Measurements from ENCODE around the gene OR2H2.
A peak's percentile ranks its signal among the peaks of the same experiment; 100 is the strongest.

Gene OR2H2

DNA sequence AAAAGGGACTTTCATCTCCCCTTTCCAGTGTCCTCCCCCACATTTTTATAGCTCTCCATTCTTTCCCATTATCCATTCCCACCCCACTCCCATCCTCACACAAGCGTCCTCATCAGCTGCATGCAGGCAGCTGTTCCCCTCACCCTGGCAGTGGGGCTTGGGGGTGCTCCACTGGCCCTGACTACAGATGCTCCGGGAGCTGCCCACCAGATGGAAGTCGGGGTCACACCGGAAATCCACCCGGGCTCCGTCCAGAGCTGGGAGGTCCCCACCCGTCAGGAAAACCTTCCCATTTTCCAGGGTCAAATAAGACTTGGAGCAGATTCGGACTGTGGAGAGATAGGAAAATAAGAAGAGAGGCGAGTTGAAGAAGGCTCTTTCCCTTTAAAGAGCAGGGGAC, 45.4 kb downstream of the OR2H2 start:
- no peak for DNase-seq (ENCODE audit: low spot score)

DNA sequence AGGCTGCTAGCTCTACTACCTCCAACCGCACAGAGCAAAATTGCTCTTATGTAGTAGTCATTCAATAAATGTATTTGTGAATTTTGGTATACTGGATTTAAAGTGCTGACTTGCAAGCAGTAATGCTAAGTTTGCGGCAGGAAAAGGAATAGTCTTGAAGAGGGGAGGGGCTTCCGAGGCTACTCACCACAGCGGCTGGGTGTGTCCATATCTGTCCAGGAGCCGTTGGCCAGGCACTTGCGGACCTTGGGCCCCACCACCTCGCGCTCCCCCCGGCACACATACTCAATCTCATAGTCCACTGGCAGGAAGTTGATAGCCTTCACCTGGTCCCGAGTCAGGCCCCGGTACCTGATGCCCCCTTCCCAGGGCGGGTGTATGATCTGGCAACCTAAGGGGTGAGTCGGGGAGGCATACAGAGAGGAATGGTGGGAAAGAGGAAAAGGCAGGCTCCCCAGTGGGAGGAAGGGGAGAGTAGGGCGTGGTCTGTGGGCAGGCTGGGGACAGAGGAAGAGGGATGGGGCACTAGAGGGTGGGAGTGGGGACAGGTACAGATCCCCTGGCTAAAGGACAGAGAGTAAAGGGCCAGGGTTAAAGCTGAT, 46.4 kb downstream of the OR2H2 start:
- no peak for DNase-seq (ENCODE audit: low spot score)

DNA sequence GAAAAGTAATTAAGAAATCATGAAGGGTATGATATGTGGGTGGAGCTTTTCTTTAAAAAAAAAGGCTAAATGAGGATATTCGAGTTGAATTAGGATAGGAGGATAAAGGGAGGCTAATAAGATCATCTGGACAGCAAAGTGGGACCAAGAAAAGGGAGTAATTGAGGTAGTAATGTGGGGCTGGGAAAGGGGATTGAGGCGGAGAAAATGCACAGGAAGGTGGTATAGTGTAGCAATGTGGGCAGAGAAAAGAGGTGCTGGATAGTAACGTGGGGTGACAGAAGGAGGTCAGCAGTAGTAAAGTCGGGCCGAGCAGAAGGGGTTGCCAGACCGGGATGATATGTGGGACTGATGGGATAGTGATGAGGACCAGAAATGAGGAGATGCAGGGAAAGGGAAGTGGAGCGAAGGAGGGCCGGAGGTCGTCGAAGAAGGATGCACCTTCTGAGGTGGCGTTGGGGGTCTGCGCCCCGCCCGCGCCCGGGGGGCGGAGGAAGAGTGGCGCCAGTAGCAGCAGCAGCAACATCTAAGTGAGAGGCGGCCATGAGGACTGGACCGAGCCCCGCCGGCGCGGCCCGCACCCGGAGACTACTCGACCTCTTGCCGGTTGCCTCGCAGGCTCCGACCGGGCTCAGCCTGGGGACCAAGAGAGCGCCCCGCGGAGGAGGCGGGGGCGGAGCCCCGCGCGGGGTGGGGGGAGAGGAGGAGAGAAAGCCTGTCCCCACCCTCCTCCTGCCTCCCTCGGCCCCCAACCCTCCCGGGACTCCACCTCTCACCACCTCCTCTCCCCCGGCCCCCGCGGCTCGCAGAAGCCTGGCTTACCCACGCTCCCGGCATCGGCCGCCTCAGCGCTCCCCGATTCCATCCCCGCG, 47.2 kb downstream of the OR2H2 start:
- DNase-seq (ENCODE audit: low spot score), result no peak

DNA sequence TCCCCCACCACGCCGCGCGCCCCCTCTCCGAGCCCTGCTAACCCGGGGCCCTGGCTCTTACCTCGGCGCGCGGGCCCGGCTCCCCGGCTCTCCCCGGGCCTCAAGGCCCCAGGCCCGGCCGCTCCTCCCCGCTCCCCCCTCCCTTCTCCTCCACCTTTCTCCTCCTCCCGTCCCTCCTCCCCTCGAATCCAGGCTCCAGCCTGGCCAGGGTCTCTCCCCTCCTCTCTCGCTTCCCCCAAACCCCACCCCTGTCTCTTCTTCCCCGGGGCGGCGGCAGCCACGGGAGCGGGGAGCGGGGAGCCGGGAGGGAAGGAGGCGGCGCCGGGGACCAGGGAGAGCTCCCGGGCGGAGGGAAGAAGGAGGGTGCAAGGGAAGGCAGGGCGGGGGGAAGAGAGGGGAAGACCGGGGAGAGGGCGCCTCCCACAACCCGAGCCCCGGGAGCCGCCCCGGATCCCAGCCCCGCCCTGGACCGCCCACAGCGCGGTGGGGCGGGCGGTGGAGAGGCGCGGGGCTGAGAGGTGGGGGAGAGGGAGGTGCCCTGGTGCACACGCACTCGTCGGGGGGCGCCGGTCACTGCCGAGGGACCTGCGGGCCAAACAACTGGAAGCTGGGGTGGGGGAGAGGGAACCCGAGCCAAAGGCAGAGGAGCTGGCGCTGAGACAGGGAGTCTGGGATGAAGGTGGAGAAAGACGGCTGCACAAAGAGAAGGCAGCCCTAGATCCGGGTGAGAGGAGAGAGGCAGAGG, 48.0 kb downstream of the OR2H2 start, which contains the start of gene GABBR1:
GABBR1 (minus strand) TSS at position 395 of the 745 bp plus-strand sequence. CDS start 798 bp downstream, outside the sequence.
- peak; percentile 82 for DNase-seq (ENCODE audit: low spot score)

DNA sequence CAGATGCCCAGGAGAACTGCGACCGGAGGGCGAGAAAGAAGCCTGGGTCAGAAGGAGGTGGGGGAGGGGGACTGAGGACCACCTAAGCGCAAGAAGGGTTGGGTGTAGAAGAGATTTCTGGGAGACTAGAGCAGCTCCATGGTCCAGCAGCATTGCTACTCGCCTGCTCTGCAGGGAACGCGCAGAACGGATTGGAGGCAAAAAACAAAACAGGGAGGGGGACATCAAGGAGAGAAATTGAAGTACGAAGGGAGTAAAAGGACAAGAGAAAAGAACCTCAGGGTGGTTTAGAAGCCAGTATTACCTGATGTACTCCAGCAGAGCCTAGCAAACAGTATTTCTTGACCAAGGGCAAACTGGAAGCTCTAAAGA, 48.6 kb downstream of the OR2H2 start:
- DNase-seq (ENCODE audit: low spot score), result no peak

DNA sequence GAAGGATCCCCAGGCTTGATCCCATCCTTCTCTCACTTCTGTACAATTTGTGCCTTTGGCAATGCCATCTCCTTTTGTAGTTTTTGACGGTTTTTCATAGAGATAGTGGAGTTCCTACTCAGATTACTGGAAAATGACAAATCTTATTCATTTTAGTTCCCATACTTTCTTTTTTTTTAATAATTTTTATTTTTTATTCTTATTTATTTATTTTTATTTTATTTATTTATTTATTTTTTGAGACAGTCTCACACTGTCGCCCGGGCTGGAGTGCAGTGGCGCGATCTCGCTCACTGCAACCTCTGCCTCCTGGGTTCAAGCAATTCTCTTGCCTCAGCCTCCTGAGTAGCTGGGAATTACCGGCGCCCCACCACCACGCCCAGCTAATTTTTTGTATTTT, 52.3 kb downstream of the OR2H2 start:
- no peak for DNase-seq (ENCODE audit: low spot score)
